Liver (tissue), 2 donors: ENCODE results near the gene ZNF487.

Experiments used
- CTCF ChIP-seq: fragments of 150-350 bp; IDR thresholded peaks from 2 replicates; pipeline ENCODE4 v1.5.1; 2017; ENCODE audit warnings: improper control_type of control experiment, low read depth, low read length; ENCODE audit not compliant: missing input control
- REST ChIP-seq: IDR thresholded peaks from 2 replicates; pipeline ENCODE4 v1.6.1; 2016; ENCODE audit warnings: antibody characterized with exemption, mild to moderate bottlenecking
- donor health status: healthy.

GRCh38 chr10:43409385-43410109, 27.4 kb upstream of the ZNF487 start:
- TF ChIP-seq CTCF, result no peak
- no peak for TF ChIP-seq REST
